HG03354 (cell line): ENCODE data around the gene BEX1.

Experiments
- ATAC-seq: cut with Tn5 transposase; IDR thresholded peaks from one replicate; pipeline ENCODE4 v1.9.1; 2021; ENCODE audit warnings: mild to moderate bottlenecking; ENCODE audit not compliant: unreplicated experiment, poor library complexity, severe bottlenecking

The BEX1 gene

GRCh38 chrX:103012945-103013344 lies 51.0 kb downstream of the BEX1 start:
- no peak for ATAC-seq
